ENCODE results near the gene HTRA3.

The HTRA3 gene

DNA sequence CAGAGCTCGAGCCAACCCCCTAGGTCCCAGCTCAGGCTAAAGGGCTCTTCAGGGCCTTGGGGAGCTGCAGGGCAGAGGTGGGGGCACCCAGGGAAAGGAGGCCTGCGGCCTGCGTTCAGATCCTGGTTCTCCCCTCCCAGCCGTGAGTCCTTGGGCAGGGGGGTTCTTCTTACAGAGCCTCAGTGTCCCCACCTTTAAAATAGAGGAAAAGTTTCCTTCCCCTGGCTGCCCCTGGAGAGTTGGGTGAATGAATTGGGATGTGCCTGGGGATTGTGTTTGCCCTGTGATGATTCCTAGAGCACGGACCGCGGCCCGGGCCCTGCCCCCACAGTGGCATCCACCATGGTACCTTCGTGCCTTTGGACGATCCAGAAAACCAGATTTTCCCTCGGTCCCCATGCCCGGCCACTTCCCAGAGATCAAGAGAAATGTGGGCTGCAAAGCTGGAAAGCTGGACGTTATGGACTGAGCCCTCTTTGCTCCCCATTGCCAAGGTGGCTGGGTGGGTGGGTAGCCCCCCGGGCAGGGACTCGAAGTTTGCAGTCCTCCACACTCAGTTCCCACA, 11.4 kb downstream of the HTRA3 start:
- DNase-seq (ENCODE audit: low read depth), result no peak

DNA sequence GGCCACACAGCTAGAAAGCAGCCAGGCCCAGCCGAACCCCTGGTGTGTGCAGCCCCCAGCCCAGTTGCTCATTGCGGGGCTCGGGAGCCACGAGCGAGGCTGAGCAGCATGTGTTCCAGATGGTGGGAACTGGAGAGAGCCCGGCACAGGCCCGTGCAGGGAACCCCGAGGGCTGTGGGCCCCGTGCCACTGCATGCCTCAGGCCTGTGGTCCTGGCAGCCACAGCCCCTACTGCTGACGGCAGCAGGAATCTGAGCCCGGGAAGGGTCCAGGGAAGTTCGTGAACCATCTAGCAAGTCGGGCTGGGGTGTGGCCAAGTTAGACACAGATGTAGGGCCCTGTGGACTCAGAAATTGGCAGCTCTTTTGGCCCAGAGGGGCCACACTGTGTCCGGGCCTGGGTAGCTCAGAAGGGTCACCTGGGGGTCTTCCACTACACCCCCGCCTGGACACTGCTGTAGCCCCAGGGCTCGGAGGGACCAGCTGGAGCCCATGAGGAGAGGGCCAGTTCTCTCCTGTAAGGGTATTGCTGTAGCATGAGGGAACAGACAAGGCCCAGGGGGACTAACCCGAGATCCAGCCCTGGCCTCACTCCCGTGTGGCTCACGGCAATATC, 12.1 kb downstream of the HTRA3 start:
- no peak for DNase-seq (ENCODE audit: low read depth)

DNA sequence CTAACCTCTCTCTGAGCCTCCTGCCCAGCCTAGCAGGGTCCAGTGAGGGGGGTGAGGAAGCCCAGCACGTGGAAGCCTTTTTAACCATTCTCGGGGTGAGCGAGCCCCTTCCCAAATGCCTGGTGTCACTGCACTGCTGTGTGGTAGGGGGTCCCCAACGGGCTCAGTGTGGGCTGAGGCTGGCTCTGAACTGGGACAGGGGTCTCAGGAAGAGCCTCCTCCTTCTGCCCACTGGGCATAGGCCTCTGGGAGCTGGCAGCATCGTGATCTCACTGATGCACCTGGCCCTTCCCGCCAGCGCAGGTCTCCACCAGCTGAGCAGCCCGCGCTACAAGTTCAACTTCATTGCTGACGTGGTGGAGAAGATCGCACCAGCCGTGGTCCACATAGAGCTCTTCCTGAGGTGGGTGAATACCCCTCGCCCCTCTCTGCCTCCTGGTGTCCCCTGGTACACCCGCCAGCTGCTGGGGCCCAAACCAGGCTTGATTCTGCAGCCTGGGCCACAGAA, 12.6 kb downstream of the HTRA3 start:
- DNase-seq (ENCODE audit: low read depth), result no peak

DNA sequence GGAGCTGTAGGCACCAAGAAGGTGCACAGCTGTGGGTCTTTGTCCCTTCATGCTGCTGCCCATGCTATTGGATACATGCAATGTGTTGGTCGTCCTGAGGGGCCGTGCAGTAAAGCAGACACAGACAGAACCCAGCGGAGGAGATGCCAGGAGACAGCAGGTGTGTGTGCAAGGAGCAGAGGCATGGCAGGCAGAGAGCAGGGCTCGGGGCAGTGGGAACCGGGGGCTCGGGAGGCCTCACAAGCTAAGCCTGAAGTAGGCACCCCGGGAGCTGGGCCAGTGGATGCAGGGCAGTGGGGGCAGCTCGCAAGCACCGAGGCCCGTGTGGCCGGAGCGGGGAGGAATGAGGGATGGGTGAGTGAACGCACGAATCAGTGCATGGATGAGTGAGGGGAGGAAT, 13.2 kb downstream of the HTRA3 start:
- DNase-seq (ENCODE audit: low read depth), result no peak

DNA sequence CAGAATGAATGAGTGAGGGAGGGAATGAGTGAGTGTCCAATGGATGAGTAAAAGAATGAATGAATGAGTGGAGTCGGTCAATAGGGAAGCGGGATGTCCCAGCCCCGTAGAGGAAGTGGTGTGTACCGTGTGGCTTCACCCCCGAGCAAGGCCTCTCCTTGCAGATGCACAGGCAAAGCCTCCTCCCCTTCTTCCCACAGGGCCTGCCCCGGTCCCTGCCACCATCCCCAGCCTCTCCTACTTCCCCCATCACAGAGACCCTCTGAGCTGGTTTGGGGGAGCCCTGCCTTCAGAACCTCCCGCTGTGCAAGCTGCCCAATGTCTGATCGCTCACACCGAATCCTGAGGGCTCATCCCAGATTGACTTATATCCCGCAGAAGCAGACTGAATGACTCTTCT, 13.6 kb downstream of the HTRA3 start:
- no peak for DNase-seq (ENCODE audit: low read depth)

DNA sequence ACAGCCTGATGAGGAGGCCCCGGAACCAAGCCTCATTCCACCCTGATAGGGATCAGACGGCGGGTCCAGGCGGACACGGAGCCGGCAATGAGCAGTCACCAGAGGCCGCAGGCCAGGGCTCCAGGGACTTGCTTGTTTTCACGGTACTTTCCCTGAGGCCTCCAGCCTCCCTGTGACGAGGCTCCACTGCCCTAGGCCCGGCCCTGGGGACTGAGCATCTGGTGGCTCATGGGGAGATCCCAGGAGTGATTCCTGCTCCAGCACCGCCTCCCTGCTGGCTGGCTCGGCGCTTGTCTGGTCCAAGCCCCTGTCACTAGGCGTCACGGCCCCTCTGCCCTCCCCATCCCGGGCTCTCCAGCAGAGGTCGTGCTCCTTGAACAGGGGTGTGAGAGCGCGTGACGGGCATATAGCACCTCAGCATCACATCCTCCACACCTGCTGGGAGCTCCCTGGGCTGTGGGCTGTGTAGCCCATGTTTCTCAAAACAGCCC, 14.1 kb downstream of the HTRA3 start:
- no peak for DNase-seq (ENCODE audit: low read depth)

DNA sequence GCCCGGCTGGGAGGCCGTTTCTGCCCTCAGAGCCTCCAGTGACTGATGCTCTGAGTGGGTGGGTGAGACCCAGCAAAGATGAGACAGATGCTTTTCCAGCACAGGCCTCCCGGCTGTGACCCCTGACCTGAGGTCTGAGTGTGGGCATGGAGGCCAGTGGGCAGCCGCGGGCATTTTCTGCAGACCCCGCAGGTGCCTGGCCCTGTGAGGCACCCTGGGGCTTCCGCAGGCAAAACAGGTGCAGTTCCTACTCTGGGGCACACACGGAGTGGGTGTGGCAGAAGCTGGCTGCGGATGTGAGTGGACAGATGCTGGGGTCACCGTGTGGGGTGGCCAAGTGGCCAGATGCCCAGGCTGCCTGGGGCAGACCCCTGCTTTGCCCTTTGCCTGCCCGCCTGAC, 14.8 kb downstream of the HTRA3 start:
- DNase-seq (ENCODE audit: low read depth), result no peak

DNA sequence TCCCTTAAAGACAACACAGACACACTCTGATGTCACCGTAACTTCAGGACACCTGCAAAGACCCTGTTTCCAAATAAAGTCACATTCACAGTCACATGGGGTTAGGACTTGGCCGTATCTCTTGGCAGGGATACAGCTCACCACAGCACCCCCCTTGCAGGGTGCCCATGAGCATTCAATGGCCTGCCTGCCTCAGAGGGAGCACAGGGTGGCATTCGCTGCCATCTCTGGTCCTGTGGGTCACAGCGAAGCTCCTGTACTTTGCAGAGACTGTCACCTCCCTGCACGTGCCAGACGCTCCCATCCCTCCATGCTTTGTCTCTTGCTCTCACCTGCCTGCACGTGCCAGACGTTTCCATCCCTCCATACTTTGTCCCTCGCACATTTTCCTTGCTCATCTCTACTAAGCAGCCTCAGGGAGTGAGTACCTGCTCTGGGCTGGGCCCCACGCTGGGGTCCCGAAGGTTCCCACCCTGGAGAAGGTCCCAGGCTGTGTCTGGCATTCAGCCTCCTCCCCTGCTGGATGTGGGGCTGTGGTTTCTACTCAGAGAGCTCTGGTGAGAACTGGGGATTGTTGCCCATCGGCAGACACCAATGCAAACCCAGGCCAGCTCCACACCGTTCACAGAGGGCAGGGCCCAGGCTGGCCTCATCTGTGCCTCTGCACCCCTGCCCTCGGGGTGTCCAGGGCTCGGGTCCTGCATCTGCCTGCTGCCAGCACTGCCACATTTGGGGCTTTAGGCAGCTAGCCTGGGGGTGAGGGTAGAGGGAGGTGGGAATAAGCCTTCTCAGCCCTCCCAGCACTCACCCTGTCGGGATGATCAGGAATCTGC, 15.8 kb downstream of the HTRA3 start:
- DNase-seq (ENCODE audit: low read depth), result no peak

DNA sequence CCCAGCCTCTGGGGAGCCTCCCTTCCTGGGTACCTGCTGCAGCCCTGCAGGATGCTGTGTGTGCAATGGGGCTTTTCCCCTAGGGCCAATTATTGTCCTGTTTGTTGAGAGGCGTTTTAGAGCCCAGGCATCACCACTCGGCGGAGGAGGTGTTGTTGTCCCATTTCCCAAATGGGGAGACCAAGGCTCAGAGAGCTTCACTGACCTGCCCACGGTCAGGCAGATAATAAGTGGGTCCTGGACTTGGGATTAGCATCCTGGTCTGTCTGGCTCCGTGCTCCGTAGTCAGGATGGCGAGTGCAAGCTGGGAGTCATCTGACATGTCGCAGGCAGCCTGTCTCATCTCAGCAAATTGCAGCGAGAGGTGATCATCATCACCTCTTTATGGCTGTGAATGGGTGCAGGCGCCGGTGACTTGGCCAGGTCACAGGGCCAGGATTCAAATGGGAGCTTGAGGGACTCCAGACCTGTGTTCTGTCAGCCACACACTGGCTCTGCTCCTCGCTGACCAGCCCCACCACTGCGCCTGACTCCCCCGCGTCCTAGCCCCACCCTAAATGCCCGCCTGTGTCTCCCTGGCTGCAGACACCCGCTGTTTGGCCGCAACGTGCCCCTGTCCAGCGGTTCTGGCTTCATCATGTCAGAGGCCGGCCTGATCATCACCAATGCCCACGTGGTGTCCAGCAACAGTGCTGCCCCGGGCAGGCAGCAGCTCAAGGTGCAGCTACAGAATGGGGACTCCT, 16.6 kb downstream of the HTRA3 start:
- DNase-seq (ENCODE audit: low read depth), result no peak

DNA sequence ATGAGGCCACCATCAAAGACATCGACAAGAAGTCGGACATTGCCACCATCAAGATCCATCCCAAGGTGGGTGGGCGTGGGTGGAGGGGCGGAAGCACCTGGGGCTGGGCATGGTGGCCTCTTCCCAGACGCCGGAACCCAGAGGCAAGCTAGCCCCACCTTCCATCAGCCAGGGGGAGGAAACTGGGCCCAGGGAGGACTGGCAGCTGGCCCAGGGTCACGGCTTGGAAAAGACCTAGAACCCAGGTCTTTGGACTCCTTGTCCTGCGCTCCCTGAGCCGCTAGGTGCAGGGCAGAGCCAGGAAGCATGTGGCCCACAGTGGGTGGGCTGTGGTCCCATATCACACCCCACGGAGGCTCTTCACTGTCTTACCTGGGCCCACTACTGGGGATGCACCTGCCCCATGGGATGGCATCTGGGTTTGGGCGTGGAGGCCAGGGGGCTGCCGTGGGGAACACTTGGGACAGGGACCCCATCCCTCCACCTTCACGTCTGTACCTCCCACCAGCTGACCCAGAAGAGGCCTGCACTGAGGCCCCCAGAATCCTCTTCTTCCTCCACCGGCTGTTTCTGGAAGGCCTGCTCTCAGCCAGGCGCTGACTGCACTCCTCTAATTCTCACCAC, 17.3 kb downstream of the HTRA3 start:
- DNase-seq (ENCODE audit: low read depth), result no peak

DNA sequence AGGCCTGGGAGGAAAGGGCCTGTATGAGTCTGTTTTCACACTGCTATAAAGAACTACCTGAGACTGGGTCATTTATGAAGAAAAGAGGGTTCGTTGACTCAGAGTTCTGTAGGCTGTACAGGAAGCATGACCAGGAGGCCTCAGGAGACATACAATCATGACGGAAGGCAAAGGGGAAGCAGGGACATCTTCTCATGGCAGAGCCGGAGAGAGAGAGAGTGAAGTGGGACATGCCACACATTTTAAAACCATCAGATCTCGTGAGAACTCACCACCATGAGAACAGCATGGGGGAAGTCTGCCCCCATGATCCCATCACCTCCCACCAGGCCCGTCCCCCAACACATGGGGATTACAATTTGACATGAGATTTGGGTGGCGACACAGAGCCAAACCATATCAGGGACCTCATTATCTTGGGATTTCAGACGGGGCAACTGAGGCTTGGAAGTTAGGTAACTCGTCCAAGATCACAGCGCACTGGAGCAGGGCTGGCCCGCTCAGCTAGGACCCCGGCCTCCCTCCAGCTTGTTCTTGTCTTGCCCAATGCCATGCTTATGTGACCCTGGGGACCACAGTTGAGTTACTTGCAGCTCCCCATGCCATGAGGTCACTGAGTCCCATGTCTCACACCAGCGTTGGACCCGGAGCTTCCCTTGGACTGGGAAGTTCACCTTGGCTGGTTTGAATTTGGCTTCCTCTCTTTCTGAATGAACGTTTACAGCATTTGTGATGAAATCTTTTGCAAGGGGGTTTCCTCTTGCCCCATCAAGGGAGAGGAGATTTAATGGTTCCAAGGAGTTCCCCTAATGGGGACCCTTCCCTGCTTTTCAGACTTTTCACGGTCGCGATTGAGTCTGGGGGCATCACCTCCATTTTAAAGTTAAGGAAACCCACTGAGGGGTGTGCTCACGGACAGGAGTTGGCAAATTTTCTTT, 18.1 kb downstream of the HTRA3 start:
- DNase-seq (ENCODE audit: low read depth), result no peak

DNA sequence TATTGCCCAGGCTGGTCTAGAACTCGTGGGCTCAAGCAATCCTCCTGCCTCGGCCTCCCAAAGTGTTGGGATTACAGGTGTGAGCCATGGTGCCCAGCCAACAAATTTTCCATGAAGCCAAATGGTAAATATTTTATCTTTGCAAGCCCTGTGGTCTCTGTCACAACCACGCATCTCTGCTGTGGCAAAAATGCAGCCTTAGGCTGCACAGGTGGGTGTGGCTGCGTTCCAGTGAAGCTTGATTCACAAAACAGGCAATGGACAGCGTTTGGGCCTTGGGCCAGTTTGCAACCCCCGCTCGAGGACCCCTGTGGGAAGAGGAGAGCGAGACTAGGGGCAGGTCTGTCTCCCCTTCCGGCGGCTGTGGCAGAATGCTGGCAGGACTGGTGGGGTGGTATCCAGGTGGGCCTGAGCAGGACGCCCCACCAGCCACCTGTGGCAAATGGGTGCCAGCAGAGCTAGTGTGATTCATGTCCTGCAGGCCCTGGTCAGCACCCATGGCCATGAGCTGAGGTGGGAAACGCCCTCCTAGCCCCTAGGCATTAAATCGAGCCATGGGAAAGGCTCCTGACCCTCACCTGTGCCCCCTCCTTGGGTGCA, 19.7 kb downstream of the HTRA3 start:
- no peak for DNase-seq (ENCODE audit: low read depth)

DNA sequence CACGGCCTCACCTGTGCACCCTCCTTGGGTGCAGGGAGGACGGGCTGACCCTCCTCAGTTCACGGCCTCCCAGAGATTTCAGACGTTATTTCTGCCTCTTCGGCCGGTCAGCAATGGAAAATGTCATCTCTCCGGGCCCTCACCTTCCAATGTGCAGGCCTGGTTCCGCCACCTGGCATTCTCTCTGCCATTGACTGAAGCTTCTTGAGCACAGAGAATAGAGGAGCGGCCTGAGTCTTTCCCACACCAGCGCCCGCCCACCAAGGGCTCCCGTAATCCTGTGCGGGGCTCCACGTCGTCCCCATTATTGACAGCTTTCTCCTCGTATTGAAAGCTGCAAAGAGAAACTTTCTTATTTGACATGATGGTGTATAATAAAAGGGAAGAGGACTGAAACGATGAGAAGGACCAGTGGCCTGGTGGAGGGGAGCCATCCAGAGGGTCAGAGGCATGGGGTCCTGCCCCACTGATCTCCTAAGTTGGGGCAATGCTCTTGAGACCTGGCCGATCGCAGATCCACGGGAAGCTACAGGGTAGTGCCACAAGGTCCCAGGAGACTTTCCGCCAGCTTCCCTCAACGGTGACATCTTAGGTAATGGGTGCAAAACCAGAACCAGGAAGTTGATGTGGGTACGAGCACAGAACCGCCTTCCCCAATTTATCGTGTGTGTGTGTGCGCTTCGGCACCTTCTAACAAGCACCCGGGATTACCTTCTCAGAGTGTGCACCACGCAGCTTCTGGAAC, 20.6 kb downstream of the HTRA3 start:
- DNase-seq (ENCODE audit: low read depth), result no peak

DNA sequence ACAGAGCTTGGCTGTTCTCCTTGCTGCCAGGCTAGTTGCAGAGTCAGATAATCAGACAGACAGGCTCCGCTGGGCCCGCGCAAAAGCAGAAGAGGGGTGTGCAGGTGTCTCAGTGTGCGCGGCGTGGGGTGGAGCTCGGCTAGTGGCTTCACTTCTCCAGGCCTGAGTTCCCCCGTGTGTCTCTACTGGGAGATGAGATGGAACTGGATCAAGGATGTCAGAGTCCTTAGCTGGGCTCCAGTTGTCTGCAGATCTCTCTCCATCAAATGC, 21.1 kb downstream of the HTRA3 start:
- DNase-seq (ENCODE audit: low read depth), result no peak

DNA sequence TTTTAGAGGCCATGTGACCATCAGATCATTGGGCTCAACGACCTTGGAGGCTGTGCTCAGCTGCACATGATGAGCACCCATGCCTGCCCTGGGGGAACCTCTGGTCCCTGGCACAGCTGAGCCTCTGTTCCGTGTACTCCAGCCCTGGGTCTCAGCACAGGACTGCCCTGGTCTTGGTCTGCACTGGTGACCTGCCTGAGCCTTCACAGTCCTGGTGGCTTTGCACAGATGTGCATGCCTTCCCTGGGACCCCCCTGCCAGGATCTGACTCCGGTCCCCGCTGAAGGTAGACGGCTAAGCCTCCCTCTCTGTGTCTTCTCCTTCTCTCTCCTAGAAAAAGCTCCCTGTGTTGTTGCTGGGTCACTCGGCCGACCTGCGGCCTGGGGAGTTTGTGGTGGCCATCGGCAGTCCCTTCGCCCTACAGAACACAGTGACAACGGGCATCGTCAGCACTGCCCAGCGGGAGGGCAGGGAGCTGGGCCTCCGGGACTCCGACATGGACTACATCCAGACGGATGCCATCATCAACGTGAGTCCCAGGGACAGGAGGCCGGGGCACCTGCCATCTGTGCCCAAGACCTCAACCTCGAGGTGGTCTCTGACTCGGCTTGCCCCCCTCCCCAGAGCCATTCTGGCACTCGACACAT, 21.6 kb downstream of the HTRA3 start:
- DNase-seq (ENCODE audit: low read depth), result no peak

DNA sequence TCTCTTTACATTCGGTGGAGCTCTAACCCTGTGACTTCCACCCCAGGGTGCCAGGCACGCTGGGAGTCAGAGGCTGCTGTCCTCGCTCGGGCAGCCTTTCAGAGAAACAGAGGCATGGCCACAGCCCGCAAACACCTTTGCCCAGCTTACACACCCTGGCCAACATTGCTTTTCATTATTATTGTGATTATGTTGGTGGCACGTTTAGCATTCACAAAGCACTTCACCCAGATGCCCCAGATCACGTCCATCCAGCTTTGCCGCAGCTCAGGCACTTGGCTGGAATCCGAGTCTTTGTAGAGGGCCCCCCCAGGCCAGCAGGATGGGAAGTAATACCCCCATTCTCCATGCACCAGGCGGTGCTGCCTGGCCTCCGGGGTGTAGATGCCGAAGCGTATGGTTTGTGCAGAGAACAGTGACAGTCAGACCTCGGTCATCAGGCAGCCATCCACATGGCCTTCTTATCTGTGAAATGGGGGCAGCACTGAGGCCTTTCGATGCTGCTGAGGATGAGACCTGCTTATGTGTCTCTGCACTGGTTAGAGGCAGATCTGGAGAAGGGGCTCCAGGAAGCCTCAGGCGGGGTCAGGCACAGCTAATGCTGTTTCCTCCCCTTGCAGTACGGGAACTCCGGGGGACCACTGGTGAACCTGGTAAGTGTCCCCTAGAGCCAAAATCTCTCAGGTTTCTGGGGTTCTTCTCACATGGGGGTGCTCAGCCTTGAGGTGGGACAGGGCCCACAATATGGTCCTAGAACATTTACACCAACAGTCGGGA, 22.3 kb downstream of the HTRA3 start:
- DNase-seq (ENCODE audit: low read depth), result no peak

DNA sequence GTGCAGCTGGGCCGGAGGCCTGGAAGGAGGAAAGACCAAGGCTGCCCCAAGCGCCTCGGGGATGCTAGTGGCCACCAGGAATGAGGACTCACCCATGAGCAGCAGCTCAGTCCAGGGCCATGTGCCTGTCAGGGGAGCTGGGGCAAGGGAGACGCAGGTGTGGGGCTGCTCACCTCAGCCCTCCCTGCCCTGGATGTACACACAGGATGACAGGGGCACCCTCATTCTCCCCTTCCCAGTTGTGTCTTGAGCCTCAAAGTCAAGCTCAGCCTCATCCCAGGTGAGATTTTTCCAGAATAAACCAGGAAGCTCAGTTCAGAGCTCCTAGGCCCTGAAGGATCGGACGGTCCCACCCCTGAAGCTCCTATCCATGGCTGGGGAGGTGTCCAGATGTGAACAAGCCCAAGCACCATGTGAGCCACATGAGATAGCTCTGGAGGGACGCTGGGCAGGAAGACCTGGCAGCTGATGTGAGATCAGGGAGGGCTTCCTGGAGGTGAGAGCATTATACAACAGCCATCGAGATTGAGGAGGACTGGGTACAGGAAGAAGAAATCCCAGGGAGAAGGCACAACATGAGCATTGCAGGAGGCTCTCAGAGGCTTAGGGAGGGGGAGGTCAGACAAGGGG, 23.0 kb downstream of the HTRA3 start:
- DNase-seq (ENCODE audit: low read depth), result no peak
